Esophagus squamous epithelium (tissue), 4 donors: Measurements from ENCODE around the gene RUFY4.

Experiments used
- POLR2A ChIP-seq, 4 donors: fragments of 450-650 bp; IDR thresholded peaks; one replicate each; pipeline ENCODE4 v1.6.1; 2017; ENCODE audit warnings: antibody characterized with exemption in 4 of 4, mild to moderate bottlenecking in 4 of 4, moderate library complexity in 3 of 4
- TF ChIP-seq, protein P1 (sequence below), 6 experiments: fragments of 450-650 bp in 4 of 6; fragments of 200-600 bp in 2 of 6; sonication (generic) in 2 of 6; IDR thresholded peaks; one replicate each; pipeline ENCODE4 v1.5.1; 2016 to 2019; ENCODE audit warnings: antibody characterized with exemption in 6 of 6, mild to moderate bottlenecking in 4 of 6, moderate library complexity in 4 of 6

DNA sequence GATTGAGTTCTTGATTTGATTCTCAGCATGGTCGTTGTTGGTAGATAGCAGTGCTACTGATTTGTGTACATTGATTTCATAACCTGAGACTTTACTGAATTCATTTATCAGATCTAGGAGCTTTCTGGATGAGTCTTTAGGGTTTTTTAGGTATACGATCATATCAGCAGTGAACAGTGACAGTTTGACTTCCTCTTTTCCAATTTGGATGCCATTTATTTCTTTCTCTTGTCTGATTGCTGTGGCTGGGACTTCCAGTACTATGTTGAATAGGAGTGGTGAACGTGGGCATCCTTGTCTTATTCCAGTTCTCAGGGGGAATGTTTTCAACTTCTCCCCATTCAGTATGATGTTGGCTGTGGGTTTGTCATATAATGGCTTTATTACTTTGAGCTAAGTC lies 28.9 kb downstream of the RUFY4 start:
- TF ChIP-seq, protein P1, sequence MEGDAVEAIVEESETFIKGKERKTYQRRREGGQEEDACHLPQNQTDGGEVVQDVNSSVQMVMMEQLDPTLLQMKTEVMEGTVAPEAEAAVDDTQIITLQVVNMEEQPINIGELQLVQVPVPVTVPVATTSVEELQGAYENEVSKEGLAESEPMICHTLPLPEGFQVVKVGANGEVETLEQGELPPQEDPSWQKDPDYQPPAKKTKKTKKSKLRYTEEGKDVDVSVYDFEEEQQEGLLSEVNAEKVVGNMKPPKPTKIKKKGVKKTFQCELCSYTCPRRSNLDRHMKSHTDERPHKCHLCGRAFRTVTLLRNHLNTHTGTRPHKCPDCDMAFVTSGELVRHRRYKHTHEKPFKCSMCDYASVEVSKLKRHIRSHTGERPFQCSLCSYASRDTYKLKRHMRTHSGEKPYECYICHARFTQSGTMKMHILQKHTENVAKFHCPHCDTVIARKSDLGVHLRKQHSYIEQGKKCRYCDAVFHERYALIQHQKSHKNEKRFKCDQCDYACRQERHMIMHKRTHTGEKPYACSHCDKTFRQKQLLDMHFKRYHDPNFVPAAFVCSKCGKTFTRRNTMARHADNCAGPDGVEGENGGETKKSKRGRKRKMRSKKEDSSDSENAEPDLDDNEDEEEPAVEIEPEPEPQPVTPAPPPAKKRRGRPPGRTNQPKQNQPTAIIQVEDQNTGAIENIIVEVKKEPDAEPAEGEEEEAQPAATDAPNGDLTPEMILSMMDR (IDR thresholded peaks at IDR 0.05): no peak
- TF ChIP-seq POLR2A (IDR thresholded peaks at IDR 0.05): no peak
